ENCODE measurements around the gene SDR9C7.

GRCh38 chr12:56980941-56981530, 46.8 kb upstream of the SDR9C7 start:
- no peak for TF ChIP-seq CTCF (conservative IDR thresholded peaks at IDR 0.05; ENCODE audit: low read length)
- no peak for TF ChIP-seq EZH2phosphoT487 (IDR thresholded peaks at IDR 0.05; ENCODE audit: borderline replicate concordance, low read depth, low read length)

Data from OCI-LY7 (cell line).